NT2/D1 (cell line): Measurements from ENCODE around the gene FIBCD1.

Experiments
- DNase-seq: peaks from one replicate; pipeline ENCODE4 v3.0.0-alpha.2; 2011; ENCODE audit warnings: low read depth, low spot score
- H3K27me3 ChIP-seq: 2 replicates; pipeline ENCODE4 v1.6.0; 2011; ENCODE audit warnings: mild to moderate bottlenecking; ENCODE audit not compliant: insufficient read length, insufficient read depth
- H3K36me3 ChIP-seq: 2 replicates; pipeline ENCODE4 v1.6.1; 2011; ENCODE audit warnings: mild to moderate bottlenecking, low read length, mixed read lengths; ENCODE audit not compliant: insufficient read depth, insufficient read length
- H3K4me1 ChIP-seq: 2 replicates; pipeline ENCODE4 v1.5.1; 2011; ENCODE audit not compliant: insufficient read depth, insufficient read length
- H3K4me3 ChIP-seq: 2 replicates; pipeline ENCODE4 v1.5.1; 2011; ENCODE audit warnings: low read depth; ENCODE audit not compliant: insufficient read length
- H3K9ac ChIP-seq: 2 replicates; pipeline ENCODE4 v1.6.0; 2011; ENCODE audit warnings: low read depth; ENCODE audit not compliant: insufficient read length
- H3K9me3 ChIP-seq: 2 replicates; pipeline ENCODE4 v1.5.1; 2011; ENCODE audit warnings: mild to moderate bottlenecking, low read length; ENCODE audit not compliant: insufficient read depth
- SUZ12 ChIP-seq: IDR thresholded peaks from 2 replicates; pipeline ENCODE4 v1.6.1; 2011; ENCODE audit not compliant: insufficient read length, insufficient read depth; ENCODE audit errors: extremely low read depth
- YY1 ChIP-seq: IDR thresholded peaks from 2 replicates; pipeline ENCODE4 v1.6.1; 2011; ENCODE audit not compliant: insufficient read length, insufficient read depth
- ZNF274 ChIP-seq: IDR thresholded peaks from 2 replicates; pipeline ENCODE4 v1.6.1; 2011; ENCODE audit warnings: mild to moderate bottlenecking, low read depth, low read length

The FIBCD1 gene

DNA sequence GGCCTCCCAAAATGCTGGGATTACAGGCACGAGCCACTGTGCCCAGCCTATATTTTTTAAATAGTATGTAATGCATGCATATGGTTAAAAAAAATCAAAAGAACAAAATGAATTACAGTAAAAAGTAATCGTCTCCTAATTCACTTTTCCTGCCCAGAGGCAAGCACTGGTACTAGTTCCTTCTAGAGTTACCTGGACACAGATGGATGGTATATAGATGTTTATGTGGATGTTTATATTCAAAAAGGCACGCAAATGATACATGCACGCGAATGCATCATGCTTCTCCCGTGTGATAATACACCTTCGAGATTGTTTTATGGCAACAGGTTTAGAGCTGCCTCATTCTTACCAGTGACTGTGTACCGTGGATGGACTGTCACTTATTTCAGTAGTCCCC, 82.6 kb downstream of the FIBCD1 start:
- no peaks in the 10 kb centered on the region for H3K9me3 ChIP-seq
- TF ChIP-seq ZNF274, result no peak
- TF ChIP-seq YY1, result no peak
- no peak for TF ChIP-seq SUZ12
- H3K9ac ChIP-seq, result no peak overlapping the region
- no peaks in the 10 kb centered on the region for H3K27me3 ChIP-seq
- peaks cover 9% of the 10 kb centered on the region for H3K4me1 ChIP-seq
- no peak overlapping the region for H3K4me3 ChIP-seq
- peaks cover 73% of the 10 kb centered on the region for H3K36me3 ChIP-seq
- no peak for DNase-seq

DNA sequence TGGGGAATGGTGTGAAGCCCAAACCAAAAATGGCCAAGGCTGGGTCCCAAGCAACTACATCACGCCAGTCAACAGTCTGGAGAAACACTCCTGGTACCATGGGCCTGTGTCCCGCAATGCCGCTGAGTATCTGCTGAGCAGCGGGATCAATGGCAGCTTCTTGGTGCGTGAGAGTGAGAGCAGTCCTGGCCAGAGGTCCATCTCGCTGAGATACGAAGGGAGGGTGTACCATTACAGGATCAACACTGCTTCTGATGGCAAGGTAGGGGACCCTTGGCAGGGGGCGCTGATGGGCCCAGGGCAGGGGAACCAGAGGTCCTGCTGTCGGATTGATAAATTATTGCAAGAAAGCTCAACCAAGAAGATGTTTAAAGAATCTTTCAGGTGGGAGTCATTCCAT, 84.2 kb downstream of the FIBCD1 start:
- H3K9me3 ChIP-seq, result no peaks in the 10 kb centered on the region
- no peak overlapping the region for H3K4me3 ChIP-seq
- peaks cover 9% of the 10 kb centered on the region for H3K4me1 ChIP-seq
- no peak for DNase-seq
- peaks cover 62% of the 10 kb centered on the region for H3K36me3 ChIP-seq
- H3K9ac ChIP-seq, result no peak overlapping the region
- TF ChIP-seq ZNF274, result no peak
- no peaks in the 10 kb centered on the region for H3K27me3 ChIP-seq

DNA sequence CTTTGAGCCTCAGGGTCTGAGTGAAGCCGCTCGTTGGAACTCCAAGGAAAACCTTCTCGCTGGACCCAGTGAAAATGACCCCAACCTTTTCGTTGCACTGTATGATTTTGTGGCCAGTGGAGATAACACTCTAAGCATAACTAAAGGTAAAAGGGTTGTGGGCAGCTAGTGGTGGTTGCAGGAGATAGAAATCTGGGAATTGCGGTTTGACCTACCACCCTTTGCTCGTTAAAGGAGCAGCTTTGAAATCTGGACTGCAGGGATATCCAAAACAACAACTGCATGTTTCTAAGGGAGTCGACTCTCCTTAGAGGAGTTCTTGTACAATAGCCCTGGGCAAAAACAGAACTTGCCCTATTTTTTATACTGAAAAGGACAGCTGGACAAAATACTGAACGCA, 85.0 kb downstream of the FIBCD1 start:
- Histone ChIP-seq H3K9ac (no peak overlapping the region), H3K36me3 (peaks cover 57% of the 10 kb centered on the region), H3K4me1 (peaks cover 9% of the 10 kb centered on the region), H3K9me3 (no peaks in the 10 kb centered on the region), H3K4me3 (no peak overlapping the region), H3K27me3 (no peaks in the 10 kb centered on the region)
- TF ChIP-seq SUZ12, result no peak
- no peak for TF ChIP-seq YY1
- no peak for TF ChIP-seq ZNF274
- DNase-seq, result no peak

DNA sequence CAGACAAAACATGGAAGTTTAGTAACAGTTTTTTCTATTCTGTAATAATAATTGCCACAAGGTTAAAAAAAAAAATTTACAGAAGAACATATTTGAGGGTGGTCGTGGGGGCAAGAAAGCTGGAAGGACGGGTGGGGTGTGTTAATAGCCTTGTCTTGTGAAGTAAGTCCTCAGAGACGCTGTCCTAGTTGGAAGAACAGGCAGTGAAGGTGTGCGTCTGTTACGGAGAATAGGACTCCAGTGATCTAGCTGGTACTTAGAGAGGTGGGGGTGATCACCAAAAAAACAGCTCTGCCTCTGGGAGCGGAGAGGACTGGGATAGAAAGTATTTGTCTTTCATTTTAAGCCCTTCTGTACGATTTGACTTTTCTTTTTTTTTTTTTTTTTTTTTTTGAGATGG, 86.2 kb downstream of the FIBCD1 start:
- Histone ChIP-seq H3K4me3 (no peak overlapping the region), H3K9me3 (no peaks in the 10 kb centered on the region), H3K9ac (no peak overlapping the region), H3K27me3 (no peaks in the 10 kb centered on the region), H3K4me1 (peaks cover 1% of the 10 kb centered on the region), H3K36me3 (peaks cover 54% of the 10 kb centered on the region)
- DNase-seq, result no peak
- TF ChIP-seq YY1 (no peak), ZNF274 (no peak), SUZ12 (no peak)
